T-helper 9 cell (primary cell): ENCODE data around the gene ABHD17B.

Experiments used
- DNase-seq: peaks from one replicate; pipeline ENCODE4 v3.0.0-alpha.2; 2020

ABHD17B gene

DNA sequence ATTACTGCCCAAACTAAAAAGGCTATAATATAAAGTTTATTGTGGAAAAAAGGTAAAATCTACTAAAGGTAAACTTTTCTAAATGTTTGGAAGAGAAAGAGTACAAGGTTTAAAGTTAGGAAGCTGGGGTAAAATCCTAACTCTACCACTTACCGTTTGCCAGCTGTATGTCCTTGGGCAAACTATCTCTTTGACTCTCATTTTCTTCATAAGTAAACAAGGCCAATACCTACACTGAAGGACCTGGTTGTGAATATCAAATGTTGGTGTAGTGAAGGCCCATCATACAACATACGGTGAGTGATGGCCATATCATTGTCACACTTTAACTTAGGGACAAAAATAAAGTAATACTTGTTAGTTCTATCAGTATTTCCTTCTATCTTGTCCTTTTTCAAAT is 34.9 kb downstream of the ABHD17B start:
- DNase-seq, result no peak

- DNase-seq, result no peak
Measured at GRCh38 chr9:71875345-71875744, 35.6 kb downstream of the ABHD17B start.

DNA sequence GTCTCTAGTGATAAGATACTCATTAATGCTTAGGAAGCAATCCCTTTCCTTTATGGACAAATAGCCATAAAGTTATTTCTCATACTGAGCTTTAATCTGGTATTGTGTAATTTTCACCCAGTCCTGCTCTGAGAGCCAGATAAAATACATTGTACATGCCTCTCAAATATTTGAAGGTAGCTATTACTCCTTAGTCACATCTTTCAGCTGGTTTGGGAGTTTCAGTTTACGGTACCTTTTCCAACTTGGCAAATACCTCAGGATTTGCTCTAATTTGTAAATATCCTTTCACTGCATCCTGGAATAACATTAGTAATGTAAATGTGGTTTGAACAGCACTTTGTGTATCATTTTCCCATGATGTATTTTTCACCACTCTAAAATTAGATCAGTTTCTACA is 47.4 kb downstream of the ABHD17B start:
- no peak for DNase-seq

- DNase-seq, result no peak
Measured at GRCh38 chr9:71861618-71862017, 49.4 kb downstream of the ABHD17B start.

DNA sequence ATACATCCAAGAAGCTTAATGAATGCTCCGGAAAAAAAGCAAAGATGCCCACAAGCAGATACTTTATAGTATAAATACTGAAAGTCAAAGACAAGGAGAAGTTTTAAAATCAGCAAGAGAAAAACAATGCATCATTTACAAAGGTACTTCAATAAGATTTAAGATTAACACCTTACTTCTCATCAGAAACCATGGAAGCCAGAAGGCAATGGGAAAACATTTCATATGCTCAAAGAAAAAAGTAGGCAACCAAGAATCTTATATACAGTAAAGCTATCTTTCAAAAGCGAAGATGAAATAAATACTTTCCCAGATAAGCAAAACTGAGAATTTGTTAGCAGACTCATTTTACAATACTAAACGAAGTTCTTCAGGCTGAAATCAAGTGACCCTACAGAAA is 51.1 kb downstream of the ABHD17B start:
- no peak for DNase-seq

- DNase-seq, result no peak
Measured at GRCh38 chr9:71858812-71859211, 52.2 kb downstream of the ABHD17B start.

- no peak for DNase-seq
Measured at GRCh38 chr9:71858102-71858798, 52.7 kb downstream of the ABHD17B start.

- DNase-seq, result no peak
Measured at GRCh38 chr9:71857159-71857558, 53.8 kb downstream of the ABHD17B start.

DNA sequence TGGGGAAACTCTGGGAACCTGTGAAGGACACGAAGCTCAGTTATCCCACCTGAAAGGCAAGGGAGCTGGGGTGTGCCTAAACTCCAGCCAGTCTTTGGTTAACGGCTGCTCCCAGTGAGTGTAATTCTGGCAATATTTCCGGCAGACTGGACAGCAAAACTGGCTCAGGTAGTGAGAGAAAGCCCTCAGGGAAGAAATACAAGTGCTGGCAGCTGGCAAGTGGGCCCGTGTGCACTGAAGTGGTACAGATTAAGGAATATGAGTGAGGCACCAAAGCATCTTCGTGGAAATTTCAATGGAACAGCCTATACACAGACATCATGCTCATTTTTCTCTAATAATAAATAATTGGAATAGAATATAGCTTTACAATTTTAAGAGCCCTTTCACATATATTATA is 56.2 kb downstream of the ABHD17B start:
- no peak for DNase-seq

DNA sequence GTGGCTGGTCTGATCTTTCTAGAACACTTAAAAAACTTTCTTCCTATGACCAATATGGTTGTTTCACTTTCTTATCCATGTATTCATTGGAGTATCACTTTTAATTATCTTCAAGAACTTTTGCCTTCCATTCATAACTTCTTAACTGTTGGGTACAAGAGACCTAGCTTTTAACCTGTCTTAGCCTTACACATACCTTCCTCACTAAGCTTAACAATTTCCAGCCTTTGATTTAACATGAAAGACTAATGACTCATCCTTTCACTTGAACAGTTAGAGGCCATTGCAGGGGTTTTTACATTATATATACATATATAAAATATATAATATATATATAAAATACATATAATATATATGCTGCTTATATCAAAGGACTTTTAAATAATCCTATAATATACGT is 57.9 kb downstream of the ABHD17B start:
- DNase-seq, result no peak

GRCh38 chr9:71850996-71851395 is 60.0 kb downstream of the ABHD17B start:
- DNase-seq, result no peak

GRCh38 chr9:71847892-71848291 is 63.1 kb downstream of the ABHD17B start:
- no peak for DNase-seq

DNA sequence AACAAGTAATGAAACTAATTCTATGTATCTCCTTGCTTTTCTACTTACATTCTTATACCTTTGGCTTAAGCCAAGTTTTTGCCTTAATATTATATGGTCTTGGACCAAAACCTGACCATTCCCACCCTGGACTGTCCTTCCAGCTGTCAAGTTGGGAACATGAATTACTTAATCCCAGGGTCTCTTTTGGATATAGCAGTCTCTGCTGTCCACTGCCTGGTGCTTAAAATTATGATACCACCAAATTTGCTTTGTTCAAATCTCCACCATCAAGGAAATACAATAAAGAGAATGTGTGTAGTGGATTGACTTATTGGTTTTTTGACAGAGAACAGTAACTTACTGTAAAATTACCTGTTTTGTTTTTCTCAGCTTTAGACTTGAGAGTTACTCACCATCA is 66.2 kb downstream of the ABHD17B start:
- no peak for DNase-seq

DNA sequence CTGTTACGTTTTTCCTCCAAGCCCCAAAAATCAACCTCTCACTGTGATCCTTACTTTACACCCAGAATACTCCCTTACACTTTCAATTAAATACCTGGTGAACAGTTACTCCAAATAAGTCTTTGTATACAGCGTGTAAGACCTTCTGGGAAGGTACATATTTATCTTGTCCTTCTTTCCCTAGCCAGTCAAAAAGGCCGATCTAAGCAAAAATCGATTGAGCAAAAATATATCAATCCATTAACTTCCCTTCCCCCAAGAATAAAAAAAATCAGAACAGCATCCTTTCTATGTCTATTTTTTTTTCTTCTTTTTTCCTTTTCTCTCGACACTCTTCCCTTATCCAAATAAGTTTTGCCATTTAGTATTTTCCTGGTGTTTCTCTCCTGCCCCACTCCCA is 71.3 kb downstream of the ABHD17B start:
- no peak for DNase-seq

- no peak for DNase-seq
Measured at GRCh38 chr9:71835596-71835995, 75.4 kb downstream of the ABHD17B start.

GRCh38 chr9:71830929-71831328 is 80.1 kb downstream of the ABHD17B start:
- no peak for DNase-seq

- no peak for DNase-seq
Measured at GRCh38 chr9:71830153-71830552, 80.8 kb downstream of the ABHD17B start.

DNA sequence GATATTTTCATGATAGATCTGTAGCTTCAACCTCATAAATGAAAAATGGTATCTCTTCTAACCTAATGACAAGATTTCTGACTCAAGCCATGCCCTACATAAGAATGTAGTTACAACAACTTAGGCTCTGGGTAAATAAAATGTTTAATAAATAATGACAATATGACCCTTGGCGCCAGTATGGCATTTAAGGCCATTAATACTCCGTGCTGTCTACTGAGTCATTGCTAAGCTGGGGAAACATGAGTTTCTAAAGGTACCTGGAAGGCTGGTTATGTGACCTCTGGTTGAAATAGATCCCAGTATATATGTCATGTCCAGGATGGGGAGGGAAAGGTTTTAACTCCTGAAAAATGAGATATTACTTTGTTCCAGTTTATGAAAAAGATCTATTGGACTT is 84.7 kb downstream of the ABHD17B start:
- no peak for DNase-seq

- DNase-seq, result no peak
Measured at GRCh38 chr9:71824257-71824656, 86.7 kb downstream of the ABHD17B start.

- DNase-seq, result no peak
Measured at GRCh38 chr9:71822935-71823334, 88.1 kb downstream of the ABHD17B start.

DNA sequence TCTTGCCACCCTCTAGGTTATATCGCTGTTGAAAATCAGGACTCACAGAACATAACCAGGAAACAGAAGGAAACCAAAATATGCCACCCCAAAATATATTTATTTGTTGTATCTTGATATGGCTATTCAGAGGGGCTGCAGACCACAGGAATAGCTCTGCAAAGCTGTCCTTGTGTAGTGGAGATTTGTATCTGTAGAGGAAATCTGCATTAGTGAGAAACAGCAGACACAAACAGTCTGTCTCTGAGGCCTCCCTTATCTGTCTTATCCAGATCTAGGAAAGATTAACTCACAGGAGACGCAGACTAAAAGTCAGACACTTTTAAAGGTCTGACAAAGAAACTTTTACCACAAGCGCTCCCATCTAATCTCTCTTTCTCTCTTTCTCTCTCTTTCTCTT is 88.5 kb downstream of the ABHD17B start:
- DNase-seq, result no peak

- no peak for DNase-seq
Measured at GRCh38 chr9:71821405-71821804, 89.6 kb downstream of the ABHD17B start.

DNA sequence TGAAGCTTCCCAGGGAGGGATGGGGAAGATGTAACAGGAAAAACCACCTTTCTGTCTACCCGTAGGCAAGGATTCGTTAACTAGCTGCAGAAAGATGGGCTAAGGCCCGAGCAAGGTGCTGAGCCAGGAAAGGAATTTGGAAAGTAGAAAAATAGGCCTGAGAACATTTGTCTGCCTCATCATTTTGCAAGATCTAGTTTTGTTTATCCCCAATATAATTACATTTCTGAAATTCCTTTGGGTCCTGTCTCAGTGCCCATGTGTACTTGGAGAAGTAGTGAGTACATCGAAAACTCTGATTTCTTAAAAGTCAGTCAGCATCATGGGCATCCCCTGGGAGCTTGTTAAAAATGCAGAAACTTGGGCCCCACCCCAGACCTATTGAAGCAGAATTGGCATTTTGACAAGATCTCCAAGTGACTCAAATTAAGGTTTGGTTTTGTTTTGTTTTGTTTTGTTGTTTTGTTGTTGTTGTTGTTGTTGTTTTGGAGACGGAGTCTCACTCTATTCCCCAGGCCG is 90.5 kb downstream of the ABHD17B start:
- no peak for DNase-seq

DNA sequence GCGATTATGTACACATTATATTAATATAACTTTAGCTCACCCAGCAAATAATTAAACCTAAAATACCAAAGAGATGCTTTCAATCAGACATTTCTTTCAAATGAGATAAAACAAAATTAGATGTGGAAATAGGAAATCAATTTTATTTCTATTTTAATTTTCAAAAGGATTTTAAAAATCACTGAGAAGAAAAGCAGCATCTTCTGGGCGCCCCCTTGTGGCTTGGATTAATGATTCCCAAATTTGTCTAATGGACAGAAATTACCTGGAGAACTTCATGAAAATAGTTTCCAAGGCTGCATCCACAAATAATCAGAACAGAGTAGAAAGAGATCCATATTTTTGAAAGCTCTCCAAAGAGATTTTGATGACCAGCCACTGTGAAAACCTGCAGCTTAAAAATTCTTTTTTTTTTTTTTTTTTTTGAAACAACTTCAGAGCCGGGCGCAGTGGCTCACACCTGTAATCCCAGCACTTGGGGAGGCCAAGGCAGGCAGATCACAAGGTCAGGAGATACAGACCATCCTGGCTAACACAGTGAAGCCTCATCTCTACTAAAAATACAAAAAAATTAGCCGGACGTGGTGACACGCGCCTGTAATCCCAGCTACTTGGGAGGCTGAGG is 91.8 kb downstream of the ABHD17B start:
- DNase-seq, result peak; percentile 53
